Inferior parietal cortex (tissue), 1 donor: Measurements from ENCODE around the gene ZDHHC3.

Source experiments
- DNase-seq: peaks from one replicate; pipeline ENCODE4 v3.0.0-alpha.2; 2016; ENCODE audit errors: extremely low spot score

The ZDHHC3 gene

DNA sequence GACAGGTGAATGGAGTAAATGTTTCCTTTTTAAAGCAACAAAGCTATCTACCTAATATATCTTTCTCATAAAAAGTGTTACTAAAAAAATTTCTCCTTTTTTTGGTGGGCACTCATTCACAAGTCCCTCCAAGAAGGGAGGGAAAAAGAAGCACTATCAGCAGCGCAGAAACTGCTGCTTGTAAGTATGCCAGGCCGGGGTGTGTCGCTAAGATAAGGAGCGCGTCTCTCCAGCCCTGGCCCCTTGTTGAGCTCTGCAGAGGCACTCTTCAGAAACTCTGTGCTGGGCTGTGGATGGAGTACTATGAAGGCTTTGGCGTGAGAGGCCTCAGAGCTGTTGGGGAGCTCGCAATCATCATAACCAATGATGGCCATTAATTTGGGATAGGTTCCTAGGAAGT lies 49.1 kb downstream of the ZDHHC3 start:
- no peak for DNase-seq

DNA sequence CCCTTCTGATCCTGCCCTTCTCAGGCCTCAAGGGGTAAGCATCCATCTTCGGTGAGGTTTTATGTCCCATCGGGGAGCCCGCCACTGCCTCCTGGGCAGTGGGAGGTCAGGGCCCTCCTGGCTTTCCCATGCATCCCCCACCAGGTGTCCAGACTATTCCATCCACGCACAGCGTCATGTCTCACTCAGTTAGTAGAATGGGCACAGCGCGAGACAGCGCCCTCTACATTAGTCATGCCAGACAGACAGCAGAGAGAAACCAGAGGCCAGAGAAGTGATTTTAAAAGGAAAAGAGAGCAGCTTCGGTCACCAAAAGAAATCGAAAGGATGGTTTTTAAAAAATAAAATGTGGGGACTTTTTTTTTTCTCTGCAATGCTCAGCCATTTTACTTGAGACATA lies 49.8 kb downstream of the ZDHHC3 start:
- no peak for DNase-seq

DNA sequence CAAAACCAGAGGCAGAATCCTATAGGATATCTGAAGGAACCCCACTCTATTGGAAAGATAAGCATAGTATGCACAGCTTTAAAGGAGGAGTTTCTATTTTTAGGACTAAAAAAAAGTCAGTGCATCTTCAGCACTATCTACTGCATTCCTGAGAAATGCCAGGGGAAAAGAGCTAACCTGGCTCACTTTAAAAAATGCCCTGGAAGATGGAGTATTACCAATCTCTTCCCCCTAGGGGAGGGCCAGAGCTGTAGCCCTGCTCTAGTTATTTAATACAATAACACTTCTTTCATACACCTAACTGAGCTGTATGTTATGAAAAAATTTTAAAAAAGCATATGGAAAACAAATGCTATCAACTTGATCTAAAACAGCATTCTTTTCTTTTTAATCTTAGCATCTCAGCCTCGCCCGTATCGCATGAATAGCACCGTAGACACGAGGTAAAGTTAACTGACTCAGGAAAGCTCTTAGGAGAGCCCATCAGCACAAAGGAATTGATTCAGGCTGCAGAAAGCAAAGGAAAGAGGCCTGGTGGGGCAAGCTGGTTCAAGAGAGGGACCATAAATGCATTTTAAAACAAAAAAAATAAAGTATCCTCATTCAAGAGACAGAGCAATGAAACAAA lies 51.4 kb downstream of the ZDHHC3 start:
- no peak for DNase-seq

DNA sequence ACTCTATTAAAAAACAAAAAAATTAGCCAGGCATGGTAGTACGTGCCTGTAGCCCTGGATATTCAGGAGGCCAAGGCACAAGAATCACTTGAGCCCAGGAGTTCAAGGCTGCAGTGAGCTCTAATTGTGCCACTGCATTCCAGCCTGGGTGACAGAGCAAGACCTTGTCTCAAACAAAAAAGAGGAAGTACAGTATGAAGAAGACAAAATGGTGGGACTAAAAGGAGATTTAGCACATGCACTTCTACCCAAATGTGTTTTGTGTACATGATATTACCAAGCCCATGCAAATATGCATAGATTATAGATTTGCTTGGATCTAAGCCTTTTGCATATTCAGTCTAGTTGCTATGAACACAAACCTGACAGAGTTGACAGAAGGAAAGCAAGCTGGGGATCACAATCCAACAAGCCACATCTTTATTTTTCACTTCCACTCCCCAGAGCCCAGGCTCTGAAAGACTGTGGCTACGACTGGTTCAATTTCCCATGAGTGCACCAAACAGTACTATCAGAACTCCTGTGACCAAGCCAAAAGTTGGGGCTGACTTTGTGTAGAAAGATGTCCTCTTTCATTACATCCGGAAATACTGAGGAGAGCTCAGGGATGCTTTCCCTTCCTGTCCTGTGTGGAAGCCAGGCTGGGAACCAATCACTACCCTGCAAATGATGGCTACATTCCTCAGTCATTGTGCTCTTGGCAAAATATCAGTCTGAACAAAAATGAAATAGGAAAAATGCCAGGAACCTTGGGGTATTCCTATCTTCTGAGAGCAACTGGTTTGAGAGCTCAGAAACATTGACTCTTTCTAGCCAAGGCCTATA lies 52.1 kb downstream of the ZDHHC3 start:
- DNase-seq, result peak; percentile 30

DNA sequence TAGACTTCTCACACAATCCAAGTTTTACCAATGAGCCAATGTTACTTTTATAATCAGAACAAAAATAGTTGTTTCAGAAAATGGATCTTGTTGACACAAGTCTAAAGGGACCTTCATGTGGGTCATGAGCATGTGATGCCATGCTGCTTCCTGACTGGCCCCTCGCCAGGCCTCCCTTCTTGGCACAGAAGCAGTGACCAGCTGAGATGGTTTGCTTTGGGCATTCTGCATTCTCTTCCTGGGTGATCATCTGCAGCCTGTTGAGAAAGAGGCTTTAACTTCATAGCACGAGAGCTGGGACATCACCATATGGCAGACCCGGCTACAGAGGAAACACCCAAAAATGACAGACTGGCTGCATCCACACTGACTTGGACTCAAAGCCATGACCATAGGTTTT lies 55.9 kb downstream of the ZDHHC3 start:
- no peak for DNase-seq

DNA sequence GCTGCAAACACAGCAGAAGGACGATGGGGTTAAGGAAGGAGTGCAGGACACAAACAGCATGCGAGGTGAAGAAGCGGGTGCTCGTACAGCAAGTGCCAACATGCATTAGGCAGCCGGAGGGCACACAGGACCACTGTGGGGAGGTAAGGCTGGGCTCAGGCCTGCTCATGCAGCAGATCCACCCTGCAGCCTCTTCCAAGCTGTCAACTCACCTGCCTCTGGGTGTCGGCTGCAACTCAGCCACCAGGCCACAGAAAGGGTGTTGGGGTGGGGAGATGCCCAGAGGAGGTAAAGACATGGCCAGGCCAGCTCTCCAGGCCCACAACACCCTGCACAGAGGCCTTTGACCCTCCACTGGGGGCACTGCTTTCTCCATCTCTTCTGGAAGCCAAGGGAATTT lies 57.4 kb downstream of the ZDHHC3 start:
- DNase-seq, result no peak

DNA sequence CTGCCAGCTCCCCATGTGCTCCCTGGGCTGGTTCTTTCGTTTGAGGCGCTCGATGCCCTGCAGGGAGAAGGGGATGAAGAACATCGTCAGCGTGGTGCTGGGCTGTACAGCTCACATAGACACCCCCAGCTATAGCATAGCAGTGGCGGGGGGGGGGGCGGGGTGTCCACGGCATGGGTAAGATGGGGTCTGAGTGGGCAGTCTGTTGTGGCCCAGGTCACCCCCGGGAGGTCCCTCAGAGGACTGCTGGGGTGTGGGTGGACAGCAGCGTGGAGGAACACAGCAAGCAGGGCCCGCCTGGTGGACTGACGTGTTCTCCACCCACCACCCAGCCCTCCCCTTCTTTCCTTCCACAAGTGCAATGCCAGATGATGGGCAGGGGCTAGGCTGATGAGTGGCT lies 57.9 kb downstream of the ZDHHC3 start:
- DNase-seq, result no peak

DNA sequence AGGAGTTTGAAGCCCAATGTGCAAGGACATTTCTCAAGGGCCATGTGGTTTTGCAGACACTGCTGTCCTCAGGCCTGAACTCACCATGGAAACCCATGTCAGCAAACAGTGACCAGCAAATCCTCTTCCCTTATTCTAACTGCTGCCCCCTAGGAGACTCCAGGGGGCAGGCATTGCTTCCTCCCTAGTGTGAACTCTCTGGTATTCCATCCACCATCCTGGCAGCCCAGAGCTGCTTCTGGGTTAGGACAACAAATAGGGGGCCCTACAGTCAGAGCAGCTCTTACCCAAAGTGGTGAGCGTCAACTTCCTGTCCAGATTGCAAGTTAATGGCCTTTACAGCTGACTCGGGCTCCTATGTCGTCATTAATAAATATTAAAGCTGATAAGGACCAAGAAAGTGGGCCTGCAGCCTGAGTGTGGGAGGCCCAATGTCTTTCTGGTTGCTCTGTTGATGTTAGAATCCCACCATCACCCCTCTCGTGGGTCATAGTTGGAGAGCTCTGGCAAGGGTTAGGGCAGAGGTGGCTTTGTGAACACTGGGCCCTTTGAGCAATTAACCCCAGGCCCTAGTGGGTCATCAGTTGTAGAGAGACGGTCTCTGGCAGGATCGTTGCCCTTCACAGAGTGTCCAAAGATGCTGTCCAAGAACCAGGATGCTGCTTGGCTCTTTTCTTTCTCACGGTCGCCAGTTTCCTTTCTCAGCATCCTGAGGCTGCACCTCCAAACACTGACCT lies 60.1 kb downstream of the ZDHHC3 start:
- no peak for DNase-seq

DNA sequence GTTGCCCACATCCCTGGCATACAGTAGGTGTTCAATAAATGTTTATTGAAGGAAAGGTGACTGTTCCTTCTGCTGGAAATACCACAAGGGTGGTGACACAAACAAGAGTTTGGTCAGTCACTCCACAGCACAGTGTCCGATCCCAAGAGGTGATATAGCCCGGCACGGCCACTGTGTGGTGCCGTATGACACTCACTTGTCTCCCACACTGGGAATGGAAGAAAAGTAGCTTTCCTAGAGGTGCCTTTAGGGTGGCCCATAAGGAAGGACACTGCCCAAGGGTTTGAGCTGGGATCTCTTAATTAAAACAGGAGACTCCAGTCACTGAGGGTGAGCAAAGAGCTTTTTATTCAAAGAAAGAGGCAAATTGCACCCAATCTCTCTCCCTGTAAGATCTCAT lies 61.0 kb downstream of the ZDHHC3 start:
- DNase-seq, result no peak

DNA sequence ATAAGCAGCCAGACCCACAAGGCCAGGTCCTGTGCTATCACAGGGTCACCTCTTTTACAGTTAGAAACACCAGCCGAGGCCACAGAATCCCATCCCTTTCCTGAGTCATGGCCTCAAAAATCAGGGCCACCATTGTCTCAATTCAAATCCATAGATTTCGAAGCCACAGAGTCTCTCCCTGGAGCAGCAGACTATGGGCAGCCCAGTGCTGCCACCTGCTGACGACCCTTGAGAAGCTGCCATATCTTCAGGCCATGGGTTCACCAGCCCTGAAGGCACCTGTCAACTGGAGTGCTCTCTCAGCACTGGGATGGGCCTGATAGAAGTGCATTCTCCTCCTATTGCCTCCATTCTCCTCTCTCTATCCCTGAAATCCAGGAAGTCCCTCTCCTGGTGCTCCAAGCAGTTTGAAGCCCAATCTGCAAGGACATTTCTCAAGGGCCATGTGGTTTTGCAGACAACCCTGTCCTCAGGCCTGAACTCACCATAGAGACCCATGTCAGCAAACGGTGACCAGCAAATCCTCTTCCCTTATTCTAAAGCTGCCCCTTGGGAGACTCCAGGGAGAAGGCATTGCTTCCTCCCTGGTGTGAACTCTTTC lies 62.0 kb downstream of the ZDHHC3 start:
- DNase-seq, result peak; percentile 71

DNA sequence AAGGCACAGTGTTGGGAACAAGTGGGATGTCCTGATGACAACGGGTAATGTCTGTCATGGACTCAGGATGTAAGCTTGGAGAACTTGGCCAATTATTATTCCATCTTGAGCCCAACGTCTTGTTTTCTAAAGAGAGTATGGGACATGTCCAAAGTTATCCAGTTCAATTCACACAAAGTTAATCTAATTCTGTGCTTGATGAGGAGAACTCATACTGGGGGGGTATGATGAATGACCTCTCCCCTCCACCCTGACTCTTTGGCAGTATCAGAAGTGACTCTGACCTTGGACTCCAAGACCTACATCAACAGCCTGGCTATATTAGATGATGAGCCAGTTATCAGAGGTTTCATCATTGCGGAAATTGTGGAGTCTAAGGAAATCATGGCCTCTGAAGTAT lies 65.3 kb downstream of the ZDHHC3 start:
- DNase-seq, result no peak

DNA sequence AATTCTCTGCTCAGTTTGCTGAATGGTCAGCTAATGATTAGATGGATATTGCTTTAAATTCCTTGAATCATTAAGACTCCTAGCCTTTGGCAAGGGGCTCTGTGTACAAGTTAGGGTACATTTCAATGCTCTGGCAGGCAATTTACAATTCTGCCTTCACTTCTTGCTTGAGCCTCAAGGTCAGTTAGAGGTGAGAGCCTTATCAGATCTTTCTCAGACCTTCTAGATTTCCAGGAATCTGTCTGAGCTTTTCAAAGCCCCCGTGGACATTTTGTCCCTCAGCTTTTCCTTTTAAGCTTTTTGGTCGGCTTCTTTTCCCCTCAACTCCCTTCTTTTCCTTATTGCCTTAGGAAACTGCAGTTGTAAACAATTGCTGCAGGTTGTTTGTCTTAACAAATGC lies 66.9 kb downstream of the ZDHHC3 start:
- no peak for DNase-seq

DNA sequence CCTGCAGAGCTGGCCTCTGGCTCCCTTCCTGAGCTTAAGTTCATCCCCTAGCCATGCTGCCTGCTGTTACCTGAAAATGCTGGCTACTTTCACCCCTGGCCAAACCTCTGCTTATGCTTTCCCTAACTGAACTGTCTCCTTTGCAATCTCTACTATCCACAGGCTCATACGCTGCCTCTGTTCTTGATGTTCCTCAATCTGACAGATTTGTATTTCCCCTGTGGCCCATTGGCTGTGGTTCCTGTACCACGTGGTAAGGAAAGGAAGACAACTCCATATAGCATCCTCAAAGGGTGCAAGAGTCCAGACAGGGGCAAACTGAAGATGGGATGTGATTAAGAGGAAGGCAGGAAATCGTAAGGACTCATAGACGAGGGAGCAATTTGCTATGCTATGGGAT lies 68.4 kb downstream of the ZDHHC3 start:
- no peak for DNase-seq

DNA sequence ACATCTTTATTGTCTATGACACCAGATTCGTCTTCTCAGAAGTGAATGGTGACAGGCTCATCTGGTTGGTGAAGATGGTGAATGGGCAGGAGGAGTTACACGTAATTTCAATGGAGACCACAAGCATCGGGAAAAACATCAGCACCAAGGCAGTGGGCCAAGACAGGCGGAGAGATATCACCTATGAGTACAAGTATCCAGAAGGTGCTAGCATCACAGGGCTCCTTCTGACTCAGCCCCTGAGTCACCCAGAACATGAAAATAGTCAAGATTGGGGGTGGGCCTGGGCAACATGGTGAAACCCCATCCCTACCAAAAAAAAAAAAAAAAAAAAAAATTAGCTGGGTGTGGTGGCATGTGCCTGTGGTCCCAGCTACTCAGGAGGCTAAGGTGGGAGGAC lies 69.0 kb downstream of the ZDHHC3 start:
- DNase-seq, result no peak

DNA sequence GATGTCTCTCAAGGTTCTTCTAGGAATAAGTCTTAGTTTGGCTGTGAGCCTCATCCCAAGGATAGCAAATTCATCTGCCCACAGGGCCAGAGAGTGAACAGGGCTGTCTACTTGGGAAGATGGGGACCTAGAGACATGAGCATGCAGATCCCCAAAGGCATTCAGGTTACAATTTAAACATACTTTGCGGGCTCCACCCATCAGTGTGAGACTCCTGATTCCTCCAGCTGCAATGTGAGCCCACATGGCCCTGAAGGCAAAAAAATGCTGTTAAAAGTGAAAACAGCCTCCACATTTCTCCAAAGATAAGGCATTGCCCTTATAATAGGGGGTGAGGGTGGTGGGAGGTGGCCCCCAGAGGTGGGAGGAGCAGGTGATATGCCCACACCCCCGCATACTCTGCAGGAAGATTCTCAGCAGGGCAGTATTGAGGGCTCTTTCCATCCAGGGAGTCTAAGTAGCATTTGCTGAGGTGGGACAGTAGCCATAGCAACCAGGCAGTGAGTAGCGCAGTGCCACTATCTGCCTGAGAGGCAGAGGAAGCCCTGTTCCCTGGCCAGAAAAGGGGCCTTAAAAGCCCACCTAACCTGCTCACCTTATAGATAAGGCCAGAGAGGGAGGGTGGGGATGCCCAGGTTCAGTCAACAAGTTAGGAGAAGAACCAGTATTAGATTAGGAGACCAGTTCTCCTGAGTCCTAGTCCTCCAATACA lies 70.4 kb downstream of the ZDHHC3 start:
- DNase-seq, result no peak

DNA sequence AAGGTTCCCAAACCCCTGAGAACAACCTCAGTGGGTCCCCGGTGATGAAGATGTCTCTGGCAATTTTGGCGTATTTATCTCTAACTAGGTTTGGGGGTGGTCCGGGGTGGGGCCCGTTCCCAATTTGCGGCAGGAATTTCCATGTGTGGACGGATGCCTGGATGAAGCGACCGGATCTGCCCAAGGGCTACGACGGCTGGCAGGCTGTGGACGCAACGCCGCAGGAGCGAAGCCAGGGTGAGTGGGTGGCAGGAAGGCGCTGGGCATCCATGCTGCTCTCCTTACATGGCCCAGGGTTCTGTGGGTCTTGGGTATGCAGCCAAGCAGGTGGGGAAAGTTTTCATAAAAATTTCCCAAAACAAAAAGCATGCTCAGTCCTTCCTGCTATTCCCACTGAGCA lies 72.2 kb downstream of the ZDHHC3 start:
- no peak for DNase-seq

DNA sequence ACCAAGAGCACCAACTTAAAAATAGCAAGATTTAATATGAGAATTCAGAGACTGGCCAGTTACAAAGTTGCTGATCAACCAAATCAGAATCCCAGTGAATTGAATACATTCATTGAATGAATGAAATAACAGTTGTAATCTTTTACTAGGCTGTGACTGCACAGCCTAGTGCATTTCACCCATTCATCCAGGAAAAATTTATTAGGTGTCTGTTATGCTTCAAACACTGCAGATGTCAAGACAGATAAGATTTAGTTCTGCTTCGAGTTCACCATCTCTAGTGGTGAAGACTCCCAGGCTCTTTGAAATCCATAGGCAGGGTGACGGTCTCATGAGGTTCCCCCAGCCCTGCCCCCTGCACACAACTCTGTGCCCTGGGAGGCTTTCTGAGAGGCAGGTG lies 72.7 kb downstream of the ZDHHC3 start:
- no peak for DNase-seq

DNA sequence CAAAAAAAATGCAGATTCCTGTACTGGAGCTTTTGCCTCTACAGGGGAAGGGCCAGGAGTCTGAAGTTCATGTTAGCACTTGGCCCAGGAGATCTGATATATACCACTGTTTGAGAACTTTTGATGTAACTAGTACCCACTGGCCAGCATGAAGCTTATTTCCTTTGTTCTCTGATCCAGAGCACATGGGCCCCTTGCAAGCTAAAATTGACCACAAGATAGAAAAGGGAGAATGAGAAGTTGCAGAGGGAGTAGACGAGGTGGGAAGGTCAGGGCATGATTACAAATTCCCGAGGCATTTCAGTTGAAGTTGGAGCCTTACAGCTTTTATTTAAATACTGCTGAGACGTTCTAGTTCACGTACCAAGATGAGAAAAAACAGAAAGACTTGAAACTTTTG lies 73.3 kb downstream of the ZDHHC3 start:
- no peak for DNase-seq

DNA sequence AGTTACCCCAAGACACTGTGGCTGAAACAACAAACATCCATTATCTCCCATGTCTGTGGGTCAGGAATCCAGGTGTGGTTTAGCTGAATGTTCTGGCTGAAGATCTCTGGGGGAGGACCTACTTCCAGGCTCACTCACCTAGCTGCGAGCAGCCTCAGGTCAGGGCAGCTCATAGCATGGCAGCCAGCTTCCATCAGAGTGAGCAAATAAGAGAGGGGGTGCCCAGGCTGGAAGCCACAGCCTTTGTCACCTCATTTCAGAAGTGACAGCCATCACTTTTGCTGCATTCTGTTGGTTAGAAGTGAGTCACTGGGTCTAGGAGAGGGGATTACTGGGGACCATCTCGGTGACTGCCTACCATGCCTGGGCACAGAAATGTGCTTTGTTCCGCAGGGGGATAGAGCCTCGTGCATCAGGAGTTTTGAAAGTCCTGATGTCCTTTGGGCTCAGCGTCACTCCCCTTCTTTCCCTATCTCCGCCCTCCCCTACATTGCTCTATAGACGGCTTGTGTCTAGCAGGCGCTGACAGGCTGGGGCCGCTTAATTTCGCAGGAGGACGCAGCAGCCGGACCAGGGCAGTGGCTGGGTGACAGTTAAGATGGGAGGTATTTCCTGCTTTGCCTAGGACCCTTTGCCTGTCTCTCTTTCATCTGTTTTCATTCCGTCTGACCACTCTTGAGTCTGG lies 76.1 kb downstream of the ZDHHC3 start:
- no peak for DNase-seq

DNA sequence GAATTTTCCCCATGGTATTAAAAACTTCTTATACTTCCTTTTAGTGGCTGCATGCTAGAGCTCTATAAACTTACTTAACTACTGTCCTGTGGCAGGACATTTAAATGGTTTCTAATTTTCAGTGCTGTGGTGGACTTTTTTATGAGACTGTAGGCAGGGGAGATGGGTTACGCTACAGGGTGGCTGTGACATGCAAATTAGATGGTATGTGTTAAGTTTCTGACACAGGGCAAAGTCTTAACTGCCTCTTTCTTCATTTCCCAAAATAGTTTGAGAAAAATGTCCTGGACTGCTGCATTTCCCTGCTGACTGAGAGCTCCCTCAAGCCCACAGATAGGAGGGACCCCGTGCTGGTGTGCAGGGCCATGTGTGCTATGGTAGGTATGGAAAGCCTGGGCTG lies 79.5 kb downstream of the ZDHHC3 start:
- no peak for DNase-seq

DNA sequence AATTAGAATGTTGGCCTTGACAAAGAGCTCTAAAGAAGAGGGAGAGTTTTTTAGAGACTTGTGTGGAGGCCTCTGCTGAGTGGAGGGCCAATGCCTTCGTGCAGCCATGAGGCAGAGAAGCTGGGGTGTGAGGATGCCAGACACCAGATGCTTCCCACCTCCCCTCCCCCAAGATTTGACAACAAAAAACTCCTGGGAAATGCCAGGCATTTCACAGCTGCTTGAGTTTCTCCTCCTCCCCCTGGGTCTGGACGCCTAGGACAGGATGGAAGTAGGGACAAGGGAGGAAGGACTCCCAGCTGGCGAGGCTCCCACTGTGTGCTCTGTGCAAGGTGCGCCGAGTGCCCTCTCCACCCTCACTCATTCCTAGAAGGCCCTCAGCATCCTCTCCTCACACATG lies 81.5 kb downstream of the ZDHHC3 start:
- no peak for DNase-seq
